Measurements from ENCODE around the gene ZNF451. TPM values are rescaled to one million over a fixed set of nuclear protein-coding genes. Genes with fewer than 3 reads are reported as not detected.
"Not testable (repeated sequence)": the region's sequence is repeated elsewhere in the genome, so short reads cannot be mapped to it uniquely, and the experiment has no call there.

ZNF451 gene
- total RNA-seq, 2 experiments from 2014 or later = 47.5 to 52.3 TPM

DNA sequence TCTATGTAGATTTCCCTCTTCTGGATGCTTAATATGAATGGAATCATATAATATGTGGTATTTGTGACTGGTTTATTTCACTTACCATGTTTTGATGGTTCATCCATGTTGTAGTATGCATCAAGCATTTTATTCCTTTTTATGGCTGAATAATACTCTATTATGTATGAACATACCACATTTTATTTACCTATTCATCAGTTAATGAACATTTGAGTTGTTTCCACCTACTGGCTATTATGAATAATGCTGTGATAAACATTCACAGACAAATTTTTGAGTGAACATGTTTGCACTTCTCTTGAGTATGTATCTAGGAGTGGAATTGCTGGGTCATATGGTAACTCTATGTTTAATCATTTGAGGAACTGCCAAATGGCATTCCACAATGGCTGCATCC is 14.9 kb upstream of the ZNF451 start:
- Mint-ChIP-seq H3K27me3 (no peaks in the 10 kb centered on the region), H3K36me3 (peaks cover 19% of the 10 kb centered on the region), H3K9me3 (no peaks in the 10 kb centered on the region), H3K27ac (no peak overlapping the region), H3K4me1 (peaks cover 4% of the 10 kb centered on the region), H3K4me3 (no peak overlapping the region)
- DNase-seq = no peak

DNA sequence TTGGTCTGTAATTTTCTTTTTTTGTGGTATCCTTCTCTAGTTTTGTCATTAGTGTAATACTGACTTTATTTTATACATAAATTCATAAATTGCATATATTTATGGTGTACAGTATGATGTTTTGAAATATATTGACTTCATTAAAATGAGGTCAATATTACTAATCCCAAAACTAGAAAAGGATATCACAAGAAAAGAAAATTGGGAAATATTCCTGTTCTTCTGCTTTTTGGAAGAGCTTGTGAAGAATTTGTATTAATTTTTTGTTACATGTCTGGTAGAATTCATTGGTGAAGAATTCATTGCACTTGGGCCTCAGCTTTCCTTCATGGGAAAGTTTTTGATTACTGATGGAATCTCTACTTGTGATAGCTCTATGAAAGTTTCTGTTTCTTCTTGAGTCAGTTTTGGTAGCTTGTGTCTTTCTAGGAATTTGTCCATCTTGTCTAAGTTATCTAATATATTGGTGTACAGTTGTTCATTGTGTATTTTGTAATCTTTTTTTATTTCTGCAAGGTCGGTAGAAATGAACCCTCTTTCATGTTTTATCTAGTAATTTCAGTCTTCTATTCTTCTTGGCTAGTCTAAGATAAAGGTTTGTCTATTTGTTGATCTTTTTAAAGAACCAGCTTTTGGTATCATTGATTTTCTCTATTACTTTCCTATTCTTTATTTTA is 11.3 kb upstream of the ZNF451 start:
- no peak overlapping the region for H3K27ac Mint-ChIP-seq
- peaks cover 4% of the 10 kb centered on the region for H3K9me3 Mint-ChIP-seq
- no peaks in the 10 kb centered on the region for H3K27me3 Mint-ChIP-seq
- DNase-seq = no peak
- H3K4me1 Mint-ChIP-seq = peaks cover 4% of the 10 kb centered on the region
- peaks cover 27% of the 10 kb centered on the region for H3K36me3 Mint-ChIP-seq
- no peak overlapping the region for H3K4me3 Mint-ChIP-seq

DNA sequence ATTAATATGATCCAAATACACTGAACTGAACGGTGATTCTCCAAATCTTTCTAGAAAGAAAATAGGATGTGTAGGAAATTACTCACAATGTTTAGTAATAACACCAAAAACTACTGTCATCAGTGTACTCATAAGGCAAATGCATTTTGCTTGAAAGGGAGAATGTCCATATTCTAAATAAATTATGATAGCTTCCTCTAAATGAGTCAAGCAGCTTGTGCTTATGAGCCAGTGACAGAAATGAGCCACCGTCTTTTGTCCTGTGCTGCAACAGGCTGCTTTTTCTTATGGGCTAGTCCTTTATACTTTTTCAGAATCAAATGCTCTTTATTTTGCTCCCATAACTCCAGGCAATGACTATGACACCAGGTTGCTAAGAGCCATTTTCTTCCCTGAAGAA is 4.5 kb upstream of the ZNF451 start:
- Mint-ChIP-seq H3K4me1 (peaks cover 5% of the 10 kb centered on the region), H3K4me3 (no peak overlapping the region), H3K27ac (no peak overlapping the region), H3K27me3 (no peaks in the 10 kb centered on the region), H3K9me3 (peaks cover under 1% of the 10 kb centered on the region), H3K36me3 (peaks cover 4% of the 10 kb centered on the region)
- DNase-seq = no peak

DNA sequence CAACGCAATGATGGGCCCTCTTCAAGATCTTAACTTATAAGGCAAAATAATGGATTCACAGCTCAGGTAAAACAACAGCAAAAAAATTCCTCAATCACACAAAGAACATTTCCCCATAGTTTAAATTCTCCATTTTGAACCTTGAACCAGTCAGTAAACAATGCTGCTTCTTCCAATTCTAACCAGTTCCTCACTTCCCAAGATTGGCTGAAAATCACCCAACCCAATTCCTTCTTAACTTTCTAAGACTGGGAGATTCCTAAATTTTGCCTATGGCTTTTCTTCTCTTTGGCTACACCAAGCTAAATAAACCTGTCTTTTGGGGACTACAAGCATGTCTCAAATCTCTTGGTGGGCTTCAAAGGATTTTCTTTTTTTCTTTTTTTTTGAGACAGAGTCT is 3.1 kb upstream of the ZNF451 start:
- H3K4me3 Mint-ChIP-seq = no peak overlapping the region
- H3K4me1 Mint-ChIP-seq = peaks cover 10% of the 10 kb centered on the region
- peaks cover 7% of the 10 kb centered on the region for H3K36me3 Mint-ChIP-seq
- no peak for DNase-seq
- H3K27ac Mint-ChIP-seq = no peak overlapping the region
- no peaks in the 10 kb centered on the region for H3K27me3 Mint-ChIP-seq
- H3K9me3 Mint-ChIP-seq = no peaks in the 10 kb centered on the region

DNA sequence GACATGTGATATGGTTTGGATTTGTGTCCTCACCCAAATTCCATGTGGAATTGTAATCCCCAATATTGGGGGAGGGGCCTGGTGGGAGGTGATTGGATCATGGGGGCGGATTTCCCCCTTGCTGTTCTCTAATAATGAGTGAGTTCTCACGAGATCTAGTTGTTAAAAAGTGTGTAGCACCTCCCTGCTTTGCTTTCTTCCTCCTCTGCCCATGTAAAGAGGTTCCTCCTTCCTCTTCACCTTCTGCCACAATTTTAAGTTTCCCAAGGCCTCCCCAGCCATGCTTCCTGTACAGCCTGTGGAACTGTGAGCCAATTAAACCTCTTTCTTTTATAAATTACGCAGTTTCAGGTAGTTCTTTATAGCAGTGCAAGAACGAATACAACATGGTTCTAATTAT is 2.1 kb upstream of the ZNF451 start:
- no peak overlapping the region for H3K4me3 Mint-ChIP-seq
- peaks cover 19% of the 10 kb centered on the region for H3K4me1 Mint-ChIP-seq
- H3K27ac Mint-ChIP-seq = no peak overlapping the region
- peaks cover 13% of the 10 kb centered on the region for H3K36me3 Mint-ChIP-seq
- DNase-seq = no peak
- H3K9me3 Mint-ChIP-seq = no peaks in the 10 kb centered on the region
- H3K27me3 Mint-ChIP-seq = no peaks in the 10 kb centered on the region

DNA sequence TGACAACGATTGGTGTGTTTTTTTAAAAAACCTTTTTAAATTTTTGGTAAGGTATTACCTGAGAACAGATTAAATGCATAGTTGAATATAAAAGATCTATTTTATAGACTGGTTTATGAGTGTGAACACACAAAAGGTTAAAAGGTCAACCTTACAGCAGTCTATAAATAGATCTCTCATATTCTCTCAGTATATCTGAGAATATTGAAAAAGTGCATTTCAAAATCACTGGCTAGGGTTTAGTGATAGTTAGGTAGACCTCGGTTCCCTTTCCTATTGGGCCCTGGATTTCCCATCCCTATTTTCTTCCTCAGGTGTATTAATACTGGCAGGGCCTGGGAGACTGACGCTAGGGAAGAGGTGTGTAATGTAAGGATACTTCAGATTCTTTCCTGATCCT is 723 bp upstream of the ZNF451 start:
- Mint-ChIP-seq H3K4me1 (peaks cover 27% of the 10 kb centered on the region), H3K4me3 (peak overlapping the region; percentile 77), H3K27me3 (no peaks in the 10 kb centered on the region), H3K27ac (peak overlapping the region; percentile 77), H3K36me3 (peaks cover 19% of the 10 kb centered on the region), H3K9me3 (no peaks in the 10 kb centered on the region)
- DNase-seq = no peak

DNA sequence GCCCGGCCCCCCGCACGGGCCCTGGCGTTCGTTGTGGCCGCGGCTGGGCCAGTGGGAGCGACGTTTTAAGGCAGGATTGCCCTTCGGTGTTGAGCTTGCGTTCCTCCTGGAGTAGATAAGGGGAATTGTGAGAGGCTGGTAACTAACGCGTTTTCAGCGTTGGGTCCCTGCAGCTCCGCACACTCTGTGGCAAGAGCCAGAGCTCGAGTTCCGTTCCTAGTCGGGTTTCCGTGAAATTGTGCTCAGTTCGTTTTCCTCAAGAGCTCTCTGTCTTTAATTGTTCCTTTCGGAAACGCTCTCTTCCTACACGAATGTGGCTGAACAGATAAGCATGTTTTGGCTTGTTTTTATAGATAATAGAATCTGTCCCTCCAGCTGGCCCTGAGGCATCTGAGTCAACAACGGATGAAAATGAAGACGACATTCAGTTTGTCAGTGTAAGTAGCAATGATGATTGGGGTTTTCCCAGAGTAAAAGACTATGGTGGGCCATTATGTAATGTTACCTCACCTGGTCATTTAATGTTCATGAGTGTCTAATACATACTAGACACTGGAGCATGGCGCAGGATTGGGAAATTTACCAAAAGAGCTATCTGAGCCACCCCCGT is 575 bp downstream of the ZNF451 start:
- not testable (repeated sequence) for DNase-seq, H3K27ac Mint-ChIP-seq, H3K27me3 Mint-ChIP-seq, H3K9me3 Mint-ChIP-seq, H3K4me3 Mint-ChIP-seq
- peaks cover 32% of the 10 kb centered on the region for H3K4me1 Mint-ChIP-seq
- H3K36me3 Mint-ChIP-seq = peaks cover 23% of the 10 kb centered on the region

DNA sequence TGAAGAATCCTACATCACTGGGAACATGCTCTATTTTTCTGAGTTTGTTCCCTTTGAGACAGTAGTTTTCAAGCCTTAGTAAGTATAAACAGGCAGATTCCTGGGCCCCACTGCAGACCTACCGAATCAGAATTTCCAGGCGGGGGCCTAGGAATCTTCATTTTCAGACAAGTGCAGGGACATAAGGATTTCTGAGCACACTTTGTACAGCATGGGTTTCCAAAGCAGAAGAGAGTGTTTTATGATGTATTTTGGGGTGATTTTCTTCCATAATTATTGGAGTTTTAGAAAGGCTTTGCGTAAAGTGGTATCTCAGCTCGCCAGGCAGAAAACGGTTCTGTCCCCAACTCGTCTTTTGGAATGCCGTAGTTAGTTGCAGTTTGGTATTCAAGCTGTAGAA is 1.4 kb downstream of the ZNF451 start:
- not testable (repeated sequence) for H3K9me3 Mint-ChIP-seq, H3K27me3 Mint-ChIP-seq, DNase-seq
- Mint-ChIP-seq H3K4me3 (peak overlapping the region; percentile 81), H3K4me1 (peaks cover 34% of the 10 kb centered on the region), H3K36me3 (peaks cover 26% of the 10 kb centered on the region), H3K27ac (peak overlapping the region; percentile 62)

DNA sequence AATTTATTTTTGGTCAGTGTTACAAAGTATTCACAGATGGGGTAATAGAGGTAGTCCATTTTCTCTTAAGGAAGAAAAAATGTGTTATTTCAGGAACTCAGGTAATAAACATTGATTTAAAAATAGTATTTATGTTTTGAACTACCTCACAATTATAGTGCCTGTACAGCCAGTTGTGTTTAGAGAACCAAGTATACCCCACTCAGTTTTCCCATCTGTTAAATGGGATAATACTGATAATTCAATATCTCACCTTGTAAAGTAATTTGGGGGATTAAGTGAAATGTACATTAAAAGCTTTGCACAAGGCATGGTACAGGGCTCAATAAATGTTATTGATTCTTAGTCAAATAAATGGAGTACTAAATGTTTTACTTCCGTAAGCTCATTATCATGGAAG is 4.7 kb downstream of the ZNF451 start:
- no peak overlapping the region for H3K4me3 Mint-ChIP-seq
- peaks cover 41% of the 10 kb centered on the region for H3K4me1 Mint-ChIP-seq
- no peaks in the 10 kb centered on the region for H3K9me3 Mint-ChIP-seq
- no peaks in the 10 kb centered on the region for H3K27me3 Mint-ChIP-seq
- no peak for DNase-seq
- H3K36me3 Mint-ChIP-seq = peaks cover 45% of the 10 kb centered on the region
- no peak overlapping the region for H3K27ac Mint-ChIP-seq

DNA sequence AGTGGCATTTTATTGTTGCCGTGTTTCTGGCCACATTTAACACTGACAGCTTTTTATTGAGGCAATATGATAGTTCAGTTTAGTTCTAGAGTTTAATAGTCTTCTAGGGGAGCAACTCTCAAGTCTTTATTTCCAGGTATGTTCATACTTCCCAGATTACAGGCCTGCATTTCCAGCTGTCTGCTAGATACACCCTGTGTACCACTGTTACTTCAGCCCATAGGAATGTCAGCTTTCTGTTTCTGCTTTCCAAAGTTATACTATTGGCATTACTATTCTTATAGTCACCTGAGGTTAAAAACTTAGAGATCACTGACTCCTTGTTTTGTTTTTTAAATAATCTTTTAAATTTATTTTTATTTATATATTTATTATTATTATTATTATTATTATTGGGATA is 7.6 kb downstream of the ZNF451 start:
- Mint-ChIP-seq H3K9me3 (no peaks in the 10 kb centered on the region), H3K4me1 (peaks cover 31% of the 10 kb centered on the region), H3K4me3 (no peak overlapping the region), H3K27me3 (no peaks in the 10 kb centered on the region), H3K27ac (no peak overlapping the region), H3K36me3 (peaks cover 61% of the 10 kb centered on the region)
- no peak for DNase-seq

DNA sequence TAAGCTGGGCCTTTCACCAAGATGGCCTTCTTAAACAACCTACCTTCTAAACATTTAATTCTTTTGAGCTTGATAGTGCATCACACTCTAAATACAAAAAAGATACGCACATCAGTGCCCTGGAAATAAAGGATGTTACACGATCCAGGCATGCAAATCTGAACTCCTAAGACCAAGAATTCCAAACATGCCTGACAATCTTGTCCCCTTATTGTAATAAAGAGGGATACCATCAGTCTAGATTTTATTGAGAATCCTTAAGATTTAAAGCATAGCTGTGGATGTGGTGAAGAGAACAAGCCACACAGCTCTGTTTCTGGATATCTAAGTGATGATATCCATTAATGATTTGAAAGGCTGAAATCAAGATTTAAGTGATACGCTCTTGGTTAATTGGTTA is 13.0 kb downstream of the ZNF451 start:
- no peak for DNase-seq
- Mint-ChIP-seq H3K4me1 (peaks cover 17% of the 10 kb centered on the region), H3K27me3 (no peaks in the 10 kb centered on the region), H3K4me3 (no peak overlapping the region), H3K27ac (no peak overlapping the region), H3K9me3 (no peaks in the 10 kb centered on the region), H3K36me3 (peaks cover 69% of the 10 kb centered on the region)

DNA sequence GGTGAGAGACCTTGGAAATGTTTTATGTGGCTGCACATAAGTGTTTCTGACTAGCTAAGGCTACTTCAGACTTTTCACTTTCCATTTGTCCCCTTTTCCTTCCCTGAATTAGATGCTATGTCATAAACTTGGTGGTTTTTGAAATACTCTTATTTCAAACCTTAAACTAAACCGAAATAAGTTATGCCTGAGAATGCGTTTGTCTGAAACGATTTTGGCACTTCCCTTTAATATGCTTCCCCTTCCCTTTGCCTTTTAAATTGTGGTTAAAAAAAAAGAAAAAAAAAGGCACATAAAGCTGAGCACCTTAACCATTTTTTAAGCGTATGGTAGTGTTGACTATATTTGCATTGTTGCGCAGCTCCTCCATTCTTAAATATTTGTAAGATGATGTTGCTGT is 14.3 kb downstream of the ZNF451 start:
- no peaks in the 10 kb centered on the region for H3K9me3 Mint-ChIP-seq
- no peak overlapping the region for H3K27ac Mint-ChIP-seq
- peaks cover 20% of the 10 kb centered on the region for H3K4me1 Mint-ChIP-seq
- H3K4me3 Mint-ChIP-seq = no peak overlapping the region
- DNase-seq = no peak
- H3K36me3 Mint-ChIP-seq = peaks cover 71% of the 10 kb centered on the region
- no peaks in the 10 kb centered on the region for H3K27me3 Mint-ChIP-seq

DNA sequence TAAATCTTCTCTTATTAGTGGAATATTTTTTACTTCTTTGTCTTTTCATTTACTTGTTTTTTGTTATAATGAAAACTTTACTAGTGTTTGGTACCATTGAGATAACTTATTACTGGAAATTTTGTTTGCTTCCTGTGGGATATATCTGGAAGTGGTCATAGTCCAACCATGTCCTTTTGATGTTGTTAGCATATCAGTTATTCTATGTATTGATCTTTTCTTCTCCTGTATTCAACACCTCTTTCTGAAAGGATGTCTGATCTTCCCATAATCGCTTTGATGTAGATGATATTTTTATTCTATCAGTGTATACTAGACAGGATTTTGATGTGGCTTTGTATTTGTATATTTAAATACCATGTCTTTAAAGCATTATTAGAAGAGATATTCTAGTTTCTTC is 17.0 kb downstream of the ZNF451 start:
- H3K9me3 Mint-ChIP-seq = no peaks in the 10 kb centered on the region
- H3K27ac Mint-ChIP-seq = no peak overlapping the region
- DNase-seq = no peak
- no peaks in the 10 kb centered on the region for H3K27me3 Mint-ChIP-seq
- no peak overlapping the region for H3K4me3 Mint-ChIP-seq
- peaks cover 28% of the 10 kb centered on the region for H3K4me1 Mint-ChIP-seq
- peaks cover 56% of the 10 kb centered on the region for H3K36me3 Mint-ChIP-seq

DNA sequence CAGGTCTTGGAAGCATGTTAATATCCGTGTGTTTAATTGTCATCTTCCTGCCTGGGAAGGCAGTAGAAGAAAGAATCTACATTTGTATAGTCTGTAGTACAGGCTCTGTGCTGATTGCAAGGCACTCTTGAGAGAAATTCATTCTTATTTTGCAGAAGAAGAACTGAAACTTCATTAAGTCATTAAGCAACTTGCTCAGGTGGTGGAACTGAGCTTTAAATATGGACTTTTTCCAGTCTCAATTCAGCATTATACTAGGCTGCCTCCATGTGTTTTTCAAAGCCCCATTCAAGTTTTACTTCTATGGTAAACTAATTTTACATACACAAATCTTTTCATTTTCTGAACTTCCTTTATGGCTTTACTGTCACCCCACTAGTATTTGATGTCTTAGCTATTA is 18.7 kb downstream of the ZNF451 start:
- Mint-ChIP-seq H3K4me1 (peaks cover 30% of the 10 kb centered on the region), H3K36me3 (peaks cover 44% of the 10 kb centered on the region), H3K9me3 (no peaks in the 10 kb centered on the region), H3K27me3 (no peaks in the 10 kb centered on the region), H3K4me3 (no peak overlapping the region), H3K27ac (no peak overlapping the region)
- no peak for DNase-seq

DNA sequence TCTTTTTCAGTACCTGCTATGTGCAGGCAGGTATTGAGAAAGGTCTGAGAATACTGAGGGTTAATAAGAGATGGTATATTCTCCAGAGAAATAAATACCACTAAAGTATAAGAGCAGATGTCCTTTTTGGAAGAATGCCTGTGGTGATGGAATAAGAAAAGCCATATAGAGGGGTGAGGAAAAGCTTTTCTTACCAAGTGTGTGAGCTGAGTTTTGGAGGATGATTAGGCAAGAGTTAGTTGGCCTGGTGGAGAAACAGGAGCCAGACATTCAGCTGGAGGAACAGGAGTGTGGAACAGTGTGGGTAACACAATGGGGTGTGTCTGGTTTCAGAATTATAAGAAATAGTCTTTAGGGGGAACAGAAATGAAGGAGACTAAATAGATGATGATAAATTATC is 19.9 kb downstream of the ZNF451 start:
- Mint-ChIP-seq H3K4me1 (peaks cover 23% of the 10 kb centered on the region), H3K9me3 (no peaks in the 10 kb centered on the region), H3K4me3 (no peak overlapping the region), H3K27me3 (no peaks in the 10 kb centered on the region), H3K36me3 (peaks cover 38% of the 10 kb centered on the region), H3K27ac (no peak overlapping the region)
- DNase-seq = no peak

DNA sequence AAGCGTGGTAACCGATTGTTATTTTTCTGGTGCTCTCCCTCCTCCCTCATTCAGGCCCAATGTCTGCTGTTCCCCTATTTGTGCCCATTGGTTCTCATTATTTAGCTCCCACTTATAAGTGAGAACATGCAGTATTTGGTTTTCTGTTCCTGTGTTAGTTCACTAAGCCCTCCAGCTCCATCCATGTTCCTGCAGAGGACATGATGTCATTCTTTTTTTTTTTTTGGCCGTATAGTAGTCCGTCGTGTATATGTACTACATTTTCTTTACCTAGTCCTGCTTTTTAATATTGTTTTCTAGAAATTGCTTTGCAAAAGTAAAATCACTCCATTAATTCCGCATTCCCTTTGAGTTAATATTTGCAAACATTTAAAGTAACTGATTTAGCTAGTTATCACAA is 23.1 kb downstream of the ZNF451 start:
- no peak for DNase-seq
- H3K4me1 Mint-ChIP-seq = peaks cover 32% of the 10 kb centered on the region
- no peaks in the 10 kb centered on the region for H3K9me3 Mint-ChIP-seq
- H3K4me3 Mint-ChIP-seq = no peak overlapping the region
- H3K36me3 Mint-ChIP-seq = peaks cover 31% of the 10 kb centered on the region
- no peak overlapping the region for H3K27ac Mint-ChIP-seq
- H3K27me3 Mint-ChIP-seq = no peaks in the 10 kb centered on the region

All from activated naive CD8-positive, alpha-beta T cell treated with anti-CD3 and anti-CD28 coated beads for 36 hours (primary cell).